Naive thymus-derived CD4-positive, alpha-beta T cell (primary cell): ENCODE data around the gene OTUD1. TPM values are rescaled to one million over a fixed set of nuclear protein-coding genes. Genes with fewer than 3 reads are reported as not detected.
A peak's percentile ranks its signal among the peaks of the same experiment; 100 is the strongest.

Experiments
- ATAC-seq: fragments of 150-1000 bp; cut with Tn5 transposase; 2 replicates; pipeline ENCODE4 v1.10.0; 2021; ENCODE audit warnings: mild to moderate bottlenecking, moderate library complexity
- CTCF ChIA-PET: fragments of 350-600 bp; sonication (Branson Sonifier 250); formaldehyde crosslinking; loops from one replicate; lab custom pipeline; 2021; ENCODE audit warnings: antibody characterized with exemption; lab: Charles Lee
- POLR2A ChIA-PET: fragments of 350-600 bp; sonication (Branson Sonifier 250); formaldehyde crosslinking; loops from one replicate; lab custom pipeline; 2021; ENCODE audit warnings: antibody characterized with exemption, inconsistent platforms; lab: Charles Lee
- DNase-seq, 9 donors: peaks; one replicate each; pipeline versions ENCODE4 v3.0.0 to v3.0.0-alpha.2; 2020 to 2022; ENCODE audit warnings: mixed read lengths in 1 of 9
- H3K27ac ChIP-seq: one replicate; pipeline ENCODE4 v1.7.0; 2013; ENCODE audit warnings: mild to moderate bottlenecking, low read depth, low read length, moderate library complexity
- H3K27me3 ChIP-seq, 2 donors: one replicate each; pipeline ENCODE4 v1.7.0; 2013; ENCODE audit warnings: low read length in 2 of 2, mild to moderate bottlenecking in 2 of 2, moderate library complexity in 2 of 2; ENCODE audit not compliant: control insufficient read depth in 2 of 2, insufficient read depth in 2 of 2
- H3K36me3 ChIP-seq, 3 experiments: 1 replicate in 2 of 3; 2 replicates in 1 of 3; pipeline ENCODE4 v1.7.0; 2013; ENCODE audit warnings: low read length in 3 of 3, mild to moderate bottlenecking in 3 of 3, moderate library complexity in 1 of 3; ENCODE audit not compliant: insufficient read depth in 3 of 3, control insufficient read depth in 2 of 3
- H3K4me1 ChIP-seq, 2 donors: one replicate each; pipeline ENCODE4 v1.7.0; 2013; ENCODE audit warnings: low read length in 2 of 2, mild to moderate bottlenecking in 2 of 2, moderate library complexity in 1 of 2; ENCODE audit not compliant: control insufficient read depth in 2 of 2, insufficient read depth in 2 of 2
- H3K4me3 ChIP-seq: 2 replicates; pipeline ENCODE4 v1.7.0; 2013; ENCODE audit warnings: mild to moderate bottlenecking, low read length
- H3K9me3 ChIP-seq, 3 experiments: 1 replicate in 2 of 3; 2 replicates in 1 of 3; pipeline ENCODE4 v1.7.0; 2013; ENCODE audit warnings: low read length in 3 of 3; ENCODE audit not compliant: control insufficient read depth in 2 of 3
- H3K27ac Mint-ChIP-seq, 9 donors: one replicate each; pipeline ENCODE4 v1.8.0; 2020 to 2022; ENCODE audit warnings: mixed read lengths in 9 of 9, mild to moderate bottlenecking in 8 of 9, moderate library complexity in 5 of 9, inconsistent platforms in 2 of 9
- H3K27me3 Mint-ChIP-seq, 5 donors: one replicate each; pipeline ENCODE4 v1.8.0; 2021 to 2022; ENCODE audit warnings: mixed read lengths in 5 of 5, mild to moderate bottlenecking in 1 of 5
- H3K36me3 Mint-ChIP-seq, 5 donors: one replicate each; pipeline ENCODE4 v1.8.0; 2020 to 2022; ENCODE audit warnings: mixed read lengths in 5 of 5, mild to moderate bottlenecking in 3 of 5, inconsistent platforms in 1 of 5
- H3K4me1 Mint-ChIP-seq, 7 donors: one replicate each; pipeline ENCODE4 v1.8.0; 2020 to 2022; ENCODE audit warnings: mixed read lengths in 7 of 7, mild to moderate bottlenecking in 3 of 7, inconsistent platforms in 1 of 7
- H3K4me3 Mint-ChIP-seq, 10 donors: one replicate each; pipeline ENCODE4 v1.8.0; 2020 to 2022; ENCODE audit warnings: mild to moderate bottlenecking in 10 of 10, mixed read lengths in 10 of 10, moderate library complexity in 6 of 10, inconsistent platforms in 2 of 10
- H3K9me3 Mint-ChIP-seq, 11 donors: one replicate each; pipeline ENCODE4 v1.8.0; 2020 to 2022; ENCODE audit warnings: mixed read lengths in 11 of 11, mild to moderate bottlenecking in 4 of 11, inconsistent platforms in 1 of 11, moderate library complexity in 1 of 11
- intact Hi-C, 2 donors: fragments of 100-400 bp; cut with micrococcal nuclease; formaldehyde crosslinking; loops; one replicate each; pipeline ENCODE4 v1.15.1; 2023
- polyA plus RNA-seq, 2 donors: library from polyadenylated mRNA; unstranded; fragments of 300-500 nt; fragmentation: Illumina TruSeq; gene quantifications; one replicate each; pipeline ENCODE4 v1.2.3, GENCODE V29; 2021
- total RNA-seq, 6 experiments: library from RNA in 5 of 6; stranded (reverse) in 5 of 6; gene quantifications; 1 replicate in 5 of 6; 2 replicates in 1 of 6; pipeline ENCODE4 v1.2.3 and lab custom pipeline; 2021 to 2026

The OTUD1 gene
- total and polyA plus RNA-seq, 7 experiments from 2014 or later: 8.1 to 118 (median 40.7) TPM

GRCh38 chr10:23433701-23434100 lies 5.2 kb upstream of the OTUD1 start:
- Mint-ChIP-seq H3K9me3 (no peaks in the 10 kb centered on the region), H3K27me3 (peaks cover 0 to 8% (median 0%) of the 10 kb centered on the region in 5 donors), H3K36me3 (no peaks in the 10 kb centered on the region), H3K4me3 (no peak overlapping the region), H3K4me1 (peaks cover 0 to 16% (median 6%) of the 10 kb centered on the region in 7 donors), H3K27ac (no peak overlapping the region)
- intact Hi-C loops: loop anchor here in 1 of 2 donors (10.0 kb wide), 2 partner anchors 719 to 999 kb away; partner anchors contain the start of gene PIP4K2A
- Histone ChIP-seq H3K4me3 (no peak overlapping the region), H3K36me3 (no peaks in the 10 kb centered on the region), H3K4me1 (no peaks in the 10 kb centered on the region), H3K27ac (no peak overlapping the region), H3K27me3 (no peaks in the 10 kb centered on the region), H3K9me3 (no peaks in the 10 kb centered on the region)
- ATAC-seq: no peak
- ChIA-PET POLR2A (no interaction called here), CTCF (no interaction called here)
- no peak for DNase-seq

- ChIA-PET CTCF (interaction anchor here (0.6 kb wide), 2 partner anchors 9 to 143 kb away, joined by 3 to 4 read pairs; no protein-coding TSS in a partner anchor), POLR2A (no interaction called here)
- ATAC-seq (no peak), DNase-seq (no peak)
- H3K27ac ChIP-seq: no peak overlapping the region
- no peak overlapping the region for H3K4me3 ChIP-seq
- peaks cover 0 to under 1% of the 10 kb centered on the region in 2 donors for H3K4me1 ChIP-seq
- H3K27me3 ChIP-seq: no peaks in the 10 kb centered on the region
- H3K4me3 Mint-ChIP-seq: no peak overlapping the region
- peak overlapping the region in 1 of 9 donors; percentile 59 for H3K27ac Mint-ChIP-seq
- H3K4me1 Mint-ChIP-seq: peaks cover under 1 to 16% (median 8%) of the 10 kb centered on the region in 7 donors
- intact Hi-C loops: loop anchor here in 1 of 2 donors (5.0 to 10.0 kb wide), 3 partner anchors 721 to 1903 kb away; partner anchors contain the start of genes MLLT10 and PIP4K2A
- H3K9me3 ChIP-seq: no peaks in the 10 kb centered on the region
- H3K36me3 Mint-ChIP-seq: peaks cover 0 to 2% (median 0%) of the 10 kb centered on the region in 5 donors
- H3K36me3 ChIP-seq: no peaks in the 10 kb centered on the region
- H3K27me3 Mint-ChIP-seq: peaks cover 0 to 8% (median 0%) of the 10 kb centered on the region in 5 donors
- no peaks in the 10 kb centered on the region for H3K9me3 Mint-ChIP-seq
Measured at GRCh38 chr10:23435378-23435777, 3.5 kb upstream of the OTUD1 start.

GRCh38 chr10:23436983-23437382 lies 1.9 kb upstream of the OTUD1 start:
- Mint-ChIP-seq H3K4me1 (peaks cover 16 to 28% (median 23%) of the 10 kb centered on the region in 7 donors), H3K36me3 (peaks cover 0 to 12% (median 0%) of the 10 kb centered on the region in 5 donors), H3K27me3 (peaks cover 0 to 8% (median 0%) of the 10 kb centered on the region in 5 donors), H3K4me3 (peak overlapping the region in 2 of 10 donors; percentile 81 to 82), H3K27ac (peak overlapping the region in 8 of 9 donors; percentile 14 to 96 (median 94)), H3K9me3 (no peaks in the 10 kb centered on the region)
- H3K4me3 ChIP-seq: no peak overlapping the region
- ChIA-PET CTCF (no interaction called here), POLR2A (interaction anchor here (0.7 to 1.4 kb wide), 2 partner anchors 70 to 118 kb away, joined by 3 to 6 read pairs; no protein-coding TSS in a partner anchor)
- DNase-seq (no peak), ATAC-seq (no peak)
- H3K4me1 ChIP-seq: peaks cover 13 to 15% of the 10 kb centered on the region in 2 donors
- H3K9me3 ChIP-seq: no peaks in the 10 kb centered on the region
- no peaks in the 10 kb centered on the region for H3K36me3 ChIP-seq
- intact Hi-C loops: loop anchor here in 1 of 2 donors (5.0 to 10.0 kb wide), 3 partner anchors 722 to 1905 kb away; partner anchors contain the start of genes MLLT10 and PIP4K2A
- no peaks in the 10 kb centered on the region for H3K27me3 ChIP-seq
- H3K27ac ChIP-seq: peak overlapping the region; percentile 92

GRCh38 chr10:23437963-23438546 lies 820 bp upstream of the OTUD1 start:
- H3K9me3 ChIP-seq: no peaks in the 10 kb centered on the region
- CTCF ChIA-PET: interaction anchor here (1.0 to 1.2 kb wide), 2 partner anchors 19 to 123 kb away, joined by 3 to 4 read pairs; no protein-coding TSS in a partner anchor
- H3K27ac Mint-ChIP-seq: peak overlapping the region; percentile 89 to 96 (median 94)
- POLR2A ChIA-PET: interaction anchor here (0.6 to 3.1 kb wide), 11 partner anchors 10 to 1922 kb away, joined by 3 to 23 read pairs (median 4); partner anchors contain the start of gene C10orf67
- H3K4me1 Mint-ChIP-seq: peaks cover 27 to 38% (median 34%) of the 10 kb centered on the region in 7 donors
- H3K27ac ChIP-seq: peak overlapping the region; percentile 92
- H3K36me3 ChIP-seq: no peaks in the 10 kb centered on the region
- ATAC-seq: no peak
- H3K4me1 ChIP-seq: peaks cover 23 to 26% of the 10 kb centered on the region in 2 donors
- H3K4me3 ChIP-seq: peak overlapping the region; percentile 96
- no peaks in the 10 kb centered on the region for H3K9me3 Mint-ChIP-seq
- intact Hi-C loops: loop anchor here (1.0 to 10.0 kb wide), 12 partner anchors 69 to 1906 kb away; partner anchors contain the start of genes COMMD3 (in 1 of the 2), DNAJC1 (in 1 of the 2), ENKUR (in 1 of the 2) and MLLT10 (in 1 of the 2)
- peak overlapping the region; percentile 78 to 89 (median 82) for H3K4me3 Mint-ChIP-seq
- H3K36me3 Mint-ChIP-seq: peaks cover 0 to 18% (median 0%) of the 10 kb centered on the region in 5 donors
- DNase-seq: peak in 1 of 9 donors; percentile 15
- no peaks in the 10 kb centered on the region for H3K27me3 ChIP-seq
- H3K27me3 Mint-ChIP-seq: peaks cover 0 to 8% (median 0%) of the 10 kb centered on the region in 5 donors

- DNase-seq: peak in 2 of 9 donors; percentile 28 to 50
- Histone ChIP-seq H3K4me3 (peak overlapping the region; percentile 85), H3K36me3 (no peaks in the 10 kb centered on the region), H3K4me1 (peaks cover 27 to 29% of the 10 kb centered on the region in 2 donors), H3K9me3 (no peaks in the 10 kb centered on the region), H3K27ac (peak overlapping the region; percentile 92), H3K27me3 (no peaks in the 10 kb centered on the region)
- ChIA-PET CTCF (no interaction called here), POLR2A (interaction anchor here (0.9 to 3.1 kb wide), 10 partner anchors 13 to 1923 kb away, joined by 3 to 23 read pairs (median 4); partner anchors contain the start of gene C10orf67)
- peaks cover 0 to 8% (median 0%) of the 10 kb centered on the region in 5 donors for H3K27me3 Mint-ChIP-seq
- ATAC-seq: no peak
- intact Hi-C loops: loop anchor here (1.0 to 10.0 kb wide), 9 partner anchors 76 to 1907 kb away; partner anchors contain the start of genes C10orf67 (in 1 of the 2), COMMD3 (in 1 of the 2), DNAJC1 (in 1 of the 2) and MLLT10 (in 1 of the 2)
- H3K27ac Mint-ChIP-seq: peak overlapping the region in 1 of 9 donors; percentile 60
- no peaks in the 10 kb centered on the region for H3K9me3 Mint-ChIP-seq
- H3K4me3 Mint-ChIP-seq: peak overlapping the region in 7 of 10 donors; percentile 12 to 95 (median 75)
- H3K36me3 Mint-ChIP-seq: peaks cover 0 to 19% (median 0%) of the 10 kb centered on the region in 5 donors
- H3K4me1 Mint-ChIP-seq: peaks cover 28 to 44% (median 39%) of the 10 kb centered on the region in 7 donors
Measured at GRCh38 chr10:23439452-23439960, 631 bp downstream of the OTUD1 start.
